ENCODE measurements around the gene MAGED4B.
"Not testable (repeated sequence)": the region's sequence is repeated elsewhere in the genome, so short reads cannot be mapped to it uniquely, and the experiment has no call there.

Gene MAGED4B, protein sequence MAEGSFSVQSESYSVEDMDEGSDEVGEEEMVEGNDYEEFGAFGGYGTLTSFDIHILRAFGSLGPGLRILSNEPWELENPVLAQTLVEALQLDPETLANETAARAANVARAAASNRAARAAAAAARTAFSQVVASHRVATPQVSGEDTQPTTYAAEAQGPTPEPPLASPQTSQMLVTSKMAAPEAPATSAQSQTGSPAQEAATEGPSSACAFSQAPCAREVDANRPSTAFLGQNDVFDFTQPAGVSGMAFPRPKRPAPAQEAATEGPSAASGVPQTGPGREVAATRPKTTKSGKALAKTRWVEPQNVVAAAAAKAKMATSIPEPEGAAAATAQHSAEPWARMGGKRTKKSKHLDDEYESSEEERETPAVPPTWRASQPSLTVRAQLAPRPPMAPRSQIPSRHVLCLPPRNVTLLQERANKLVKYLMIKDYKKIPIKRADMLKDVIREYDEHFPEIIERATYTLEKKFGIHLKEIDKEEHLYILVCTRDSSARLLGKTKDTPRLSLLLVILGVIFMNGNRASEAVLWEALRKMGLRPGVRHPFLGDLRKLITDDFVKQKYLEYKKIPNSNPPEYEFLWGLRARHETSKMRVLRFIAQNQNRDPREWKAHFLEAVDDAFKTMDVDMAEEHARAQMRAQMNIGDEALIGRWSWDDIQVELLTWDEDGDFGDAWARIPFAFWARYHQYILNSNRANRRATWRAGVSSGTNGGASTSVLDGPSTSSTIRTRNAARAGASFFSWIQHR

DNA sequence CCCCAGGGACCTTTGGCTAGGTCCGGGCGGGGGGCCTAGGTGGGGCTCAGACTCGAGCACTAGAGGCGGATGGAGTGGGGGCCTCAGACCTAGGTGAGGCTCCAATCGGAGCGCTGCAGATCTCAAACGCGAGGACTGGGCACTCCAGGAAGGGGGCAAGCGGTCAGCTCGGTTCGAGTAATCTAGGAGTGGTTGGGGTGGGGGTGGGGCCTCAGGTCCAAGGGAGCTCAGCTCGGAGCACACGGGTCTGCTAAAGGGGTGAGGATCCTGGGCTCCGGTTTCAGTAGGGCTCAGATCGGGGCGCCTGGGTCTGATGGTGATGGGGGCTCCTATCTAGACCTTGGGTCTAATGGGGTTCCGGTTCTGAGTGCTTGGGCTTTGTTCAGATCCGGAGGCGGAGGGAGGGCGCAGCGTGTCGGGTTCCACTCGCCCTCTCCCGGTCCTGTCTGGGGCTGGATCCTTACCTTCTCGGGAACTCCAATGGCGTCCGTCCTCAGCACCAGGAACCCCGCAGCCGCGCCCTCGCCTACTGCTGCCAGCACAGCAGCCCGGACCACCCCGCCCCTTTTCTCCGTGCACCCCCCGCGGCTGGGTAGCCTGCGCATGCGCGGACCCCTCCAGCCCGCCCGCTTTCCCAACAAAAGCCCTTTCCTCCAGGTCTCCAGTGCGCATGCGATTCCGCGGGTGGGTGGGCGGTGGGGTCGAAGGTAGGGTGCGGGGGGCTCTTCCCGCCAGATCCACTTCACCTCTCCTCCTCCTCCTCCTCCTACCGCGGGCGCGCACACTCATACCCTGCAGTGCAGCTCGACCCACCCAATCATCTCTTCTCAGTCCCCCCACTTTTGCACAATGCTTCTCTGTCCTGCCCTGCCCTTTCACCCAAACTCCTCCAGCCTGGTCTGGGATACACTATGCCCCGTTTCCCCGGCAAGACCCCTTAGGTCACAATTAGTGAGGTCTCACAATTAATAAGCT lies at the start of gene MAGED4B:
TSS of gene MAGED4B (minus strand) at position 518 of the 975 bp plus-strand sequence. CDS start 1,011 bp downstream, outside the sequence.
- not testable (repeated sequence) for H3K4me1 ChIP-seq (ENCODE audit: control insufficient read depth, insufficient read depth, low read length); H3K27ac ChIP-seq (ENCODE audit: low read depth, low read length); H3K36me3 ChIP-seq (ENCODE audit: control insufficient read depth, insufficient read depth, low read length); H3K27me3 ChIP-seq (ENCODE audit: control insufficient read depth, insufficient read depth, low read length); H3K4me3 ChIP-seq (ENCODE audit: low read length); H3K9ac ChIP-seq (ENCODE audit: low read length)

- Histone ChIP-seq H3K27me3 (ENCODE audit: control insufficient read depth, insufficient read depth, low read length) (no peaks in the 10 kb centered on the region), H3K4me1 (ENCODE audit: control insufficient read depth, insufficient read depth, low read length) (no peaks in the 10 kb centered on the region), H3K4me3 (ENCODE audit: low read length) (no peak overlapping the region), H3K9ac (ENCODE audit: low read length) (no peak overlapping the region), H3K27ac (ENCODE audit: low read depth, low read length) (no peak overlapping the region), H3K36me3 (ENCODE audit: control insufficient read depth, insufficient read depth, low read length) (no peaks in the 10 kb centered on the region)
Measured at GRCh38 chrX:52118262-52118661, 49.3 kb upstream of the MAGED4B start.

GRCh38 chrX:52082578-52082977 lies 13.6 kb upstream of the MAGED4B start:
- Histone ChIP-seq H3K4me3 (ENCODE audit: low read length) (no peak overlapping the region), H3K9ac (ENCODE audit: low read length) (no peak overlapping the region), H3K27me3 (ENCODE audit: control insufficient read depth, insufficient read depth, low read length) (no peaks in the 10 kb centered on the region), H3K4me1 (ENCODE audit: control insufficient read depth, insufficient read depth, low read length) (no peaks in the 10 kb centered on the region), H3K36me3 (ENCODE audit: control insufficient read depth, insufficient read depth, low read length) (no peaks in the 10 kb centered on the region), H3K27ac (ENCODE audit: low read depth, low read length) (no peak overlapping the region)

DNA sequence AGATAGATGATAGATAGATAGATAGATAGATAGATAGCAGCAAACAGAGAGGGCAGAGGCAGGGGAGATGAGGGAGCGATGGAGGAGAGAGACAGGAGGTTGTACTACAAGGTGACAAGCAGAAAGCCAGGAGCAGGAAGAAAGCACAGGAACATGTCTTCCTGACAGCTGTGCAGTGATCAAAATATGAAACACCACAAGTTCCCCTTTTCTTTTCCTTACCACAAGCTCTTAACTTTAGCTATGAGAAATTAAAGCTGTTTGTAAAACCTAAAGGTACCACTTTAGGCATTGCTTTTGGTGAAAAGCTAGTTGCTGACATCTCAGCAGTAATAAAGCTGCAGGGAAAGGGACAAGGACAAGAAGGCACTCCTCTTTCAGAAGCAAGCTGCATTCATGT lies 9.1 kb upstream of the MAGED4B start:
- no peak overlapping the region for H3K27ac ChIP-seq (ENCODE audit: low read depth, low read length)
- no peaks in the 10 kb centered on the region for H3K4me1 ChIP-seq (ENCODE audit: control insufficient read depth, insufficient read depth, low read length)
- no peaks in the 10 kb centered on the region for H3K36me3 ChIP-seq (ENCODE audit: control insufficient read depth, insufficient read depth, low read length)
- no peak overlapping the region for H3K9ac ChIP-seq (ENCODE audit: low read length)
- no peaks in the 10 kb centered on the region for H3K27me3 ChIP-seq (ENCODE audit: control insufficient read depth, insufficient read depth, low read length)
- no peak overlapping the region for H3K4me3 ChIP-seq (ENCODE audit: low read length)

DNA sequence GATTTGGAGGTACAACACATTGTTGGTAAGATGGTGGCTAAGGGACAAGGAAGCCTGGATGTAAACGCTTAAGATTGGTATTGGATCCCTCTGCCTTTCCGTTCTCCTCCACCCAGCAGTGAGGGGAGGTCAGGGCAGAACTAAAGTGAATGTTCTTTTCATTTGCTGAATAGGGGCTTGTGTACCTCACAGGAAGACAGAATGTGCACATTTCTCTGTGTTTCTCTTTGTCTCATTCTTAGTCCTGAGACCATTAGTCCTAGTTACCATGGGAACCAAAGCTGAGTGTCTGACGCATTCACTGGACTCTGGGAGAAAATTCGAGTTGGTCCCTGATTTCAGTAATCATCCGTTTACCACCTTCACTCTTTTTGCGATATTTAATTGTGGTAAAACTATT lies 26.7 kb downstream of the MAGED4B start:
- not testable (repeated sequence) for H3K27me3 ChIP-seq (ENCODE audit: control insufficient read depth, insufficient read depth, low read length); H3K9ac ChIP-seq (ENCODE audit: low read length); H3K27ac ChIP-seq (ENCODE audit: low read depth, low read length); H3K4me3 ChIP-seq (ENCODE audit: low read length); H3K4me1 ChIP-seq (ENCODE audit: control insufficient read depth, insufficient read depth, low read length); H3K36me3 ChIP-seq (ENCODE audit: control insufficient read depth, insufficient read depth, low read length)

DNA sequence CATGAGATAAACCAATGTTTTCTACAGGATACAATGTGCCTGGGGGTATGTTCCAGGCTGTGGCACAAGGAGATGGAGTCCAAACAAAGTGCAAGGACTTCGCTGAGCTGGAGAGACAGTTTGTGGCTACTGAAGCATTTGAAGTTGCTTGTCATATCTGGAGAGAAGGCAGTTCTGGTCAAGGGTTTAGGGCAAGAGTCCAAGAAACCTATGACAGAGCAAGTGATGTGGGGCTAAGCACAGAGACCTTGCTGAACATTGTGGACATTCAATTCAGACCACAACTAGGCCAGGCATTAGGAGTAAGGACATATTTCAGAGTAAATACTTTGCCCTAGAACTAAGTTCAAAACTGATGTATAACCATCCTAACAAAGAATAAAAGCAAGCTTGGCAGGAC lies 34.8 kb downstream of the MAGED4B start:
- no peak overlapping the region for H3K27ac ChIP-seq (ENCODE audit: low read depth, low read length)
- no peak overlapping the region for H3K4me3 ChIP-seq (ENCODE audit: low read length)
- H3K27me3 ChIP-seq (ENCODE audit: control insufficient read depth, insufficient read depth, low read length) = no peaks in the 10 kb centered on the region
- no peaks in the 10 kb centered on the region for H3K36me3 ChIP-seq (ENCODE audit: control insufficient read depth, insufficient read depth, low read length)
- no peak overlapping the region for H3K9ac ChIP-seq (ENCODE audit: low read length)
- no peaks in the 10 kb centered on the region for H3K4me1 ChIP-seq (ENCODE audit: control insufficient read depth, insufficient read depth, low read length)

GRCh38 chrX:52031371-52031770 lies 37.6 kb downstream of the MAGED4B start:
- H3K27me3 ChIP-seq (ENCODE audit: control insufficient read depth, insufficient read depth, low read length) = no peaks in the 10 kb centered on the region
- no peak overlapping the region for H3K4me3 ChIP-seq (ENCODE audit: low read length)
- no peaks in the 10 kb centered on the region for H3K36me3 ChIP-seq (ENCODE audit: control insufficient read depth, insufficient read depth, low read length)
- no peak overlapping the region for H3K27ac ChIP-seq (ENCODE audit: low read depth, low read length)
- no peaks in the 10 kb centered on the region for H3K4me1 ChIP-seq (ENCODE audit: control insufficient read depth, insufficient read depth, low read length)
- H3K9ac ChIP-seq (ENCODE audit: low read length) = no peak overlapping the region

- no peak overlapping the region for H3K4me3 ChIP-seq (ENCODE audit: low read length)
- H3K27ac ChIP-seq (ENCODE audit: low read depth, low read length) = no peak overlapping the region
Measured at GRCh38 chrX:52015794-52016193, 53.2 kb downstream of the MAGED4B start.

More at GRCh38 chrX:52015794-52016193, 53.2 kb downstream of the MAGED4B start:
- no peaks in the 10 kb centered on the region for H3K36me3 ChIP-seq (ENCODE audit: control insufficient read depth, insufficient read depth, low read length)
- H3K27me3 ChIP-seq (ENCODE audit: control insufficient read depth, insufficient read depth, low read length) = no peaks in the 10 kb centered on the region
- H3K4me1 ChIP-seq (ENCODE audit: control insufficient read depth, insufficient read depth, low read length) = no peaks in the 10 kb centered on the region
- no peak overlapping the region for H3K9ac ChIP-seq (ENCODE audit: low read length)
